Measurements from ENCODE around the gene MIS18BP1.
"Not testable (repeated sequence)": the region's sequence is repeated elsewhere in the genome, so short reads cannot be mapped to it uniquely, and the experiment has no call there.

MIS18BP1 gene

DNA sequence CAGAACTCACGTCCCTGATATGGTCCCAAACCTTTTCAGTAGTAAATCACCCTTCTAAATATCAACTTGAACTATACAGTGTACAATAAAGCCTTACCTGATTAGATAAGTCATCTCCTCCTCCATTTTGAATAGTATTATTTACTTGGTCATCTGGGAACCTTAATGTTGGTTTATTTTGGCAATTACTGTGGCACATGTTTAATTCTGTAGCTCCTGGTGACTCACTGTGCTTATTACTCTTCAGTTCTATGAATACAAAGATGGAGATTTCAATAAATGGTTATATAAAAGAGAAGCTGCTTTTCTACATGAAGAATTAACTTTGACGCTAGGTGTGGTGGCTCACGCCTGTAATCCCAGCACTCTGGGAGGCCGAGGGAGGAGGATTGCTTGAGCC is 25.4 kb downstream of the MIS18BP1 start:
- H3K27ac ChIP-seq: no peak overlapping the region
- DNase-seq: no peak
- H3K36me3 ChIP-seq: peaks cover 45% of the 10 kb centered on the region
- TF ChIP-seq CTCF (IDR thresholded peaks at IDR 0.05; ENCODE audit: low read depth, low read length): no peak
- H3K9me3 ChIP-seq (ENCODE audit: severe bottlenecking): no peaks in the 10 kb centered on the region
- H3K27me3 ChIP-seq (ENCODE audit: insufficient read depth, low read depth, severe bottlenecking): no peaks in the 10 kb centered on the region
- H3K4me3 ChIP-seq (ENCODE audit: low read depth, low read length): no peak overlapping the region

DNA sequence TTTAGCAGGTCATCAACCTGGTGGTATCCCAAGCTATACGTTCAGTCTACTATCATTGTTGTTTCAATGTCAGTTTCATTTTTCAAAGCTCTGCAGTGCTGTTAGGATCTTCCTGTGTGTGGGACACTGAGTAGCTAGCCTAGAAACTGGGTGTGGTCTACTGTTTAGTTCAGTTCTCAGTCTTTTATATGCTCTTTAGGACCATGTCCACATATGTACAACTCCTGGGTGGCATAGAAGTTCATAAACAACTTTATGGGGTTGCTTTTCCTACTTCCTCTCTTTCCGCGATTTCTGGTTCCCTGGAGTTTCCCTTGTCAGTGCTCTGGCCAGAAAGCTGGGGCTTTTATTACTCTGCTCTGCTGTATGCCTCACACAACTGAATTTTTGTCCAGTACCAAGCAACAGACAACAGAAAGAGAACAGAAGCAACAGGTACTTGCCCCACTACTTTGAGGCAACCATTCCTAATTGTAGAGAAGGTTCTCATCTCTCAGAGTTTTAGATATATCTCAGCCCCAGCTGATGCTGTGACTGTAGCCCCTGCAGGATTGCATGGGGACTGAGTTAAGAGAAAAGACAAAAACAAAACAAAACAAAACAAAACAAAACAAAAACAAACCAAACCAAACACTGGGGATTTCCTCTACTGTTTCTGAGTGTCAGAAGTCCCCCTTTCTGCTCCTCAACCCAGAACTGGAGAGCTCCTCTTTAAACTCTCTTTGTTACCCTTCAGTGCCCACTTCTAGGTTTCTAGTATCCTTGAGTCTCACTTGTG is 30.3 kb downstream of the MIS18BP1 start:
- no peak for TF ChIP-seq CTCF (IDR thresholded peaks at IDR 0.05; ENCODE audit: low read depth, low read length)
- no peaks in the 10 kb centered on the region for H3K27me3 ChIP-seq (ENCODE audit: insufficient read depth, low read depth, severe bottlenecking)
- peaks cover 19% of the 10 kb centered on the region for H3K36me3 ChIP-seq
- H3K4me3 ChIP-seq (ENCODE audit: low read depth, low read length): no peak overlapping the region
- no peak overlapping the region for H3K27ac ChIP-seq
- no peaks in the 10 kb centered on the region for H3K9me3 ChIP-seq (ENCODE audit: severe bottlenecking)
- no peak for DNase-seq

DNA sequence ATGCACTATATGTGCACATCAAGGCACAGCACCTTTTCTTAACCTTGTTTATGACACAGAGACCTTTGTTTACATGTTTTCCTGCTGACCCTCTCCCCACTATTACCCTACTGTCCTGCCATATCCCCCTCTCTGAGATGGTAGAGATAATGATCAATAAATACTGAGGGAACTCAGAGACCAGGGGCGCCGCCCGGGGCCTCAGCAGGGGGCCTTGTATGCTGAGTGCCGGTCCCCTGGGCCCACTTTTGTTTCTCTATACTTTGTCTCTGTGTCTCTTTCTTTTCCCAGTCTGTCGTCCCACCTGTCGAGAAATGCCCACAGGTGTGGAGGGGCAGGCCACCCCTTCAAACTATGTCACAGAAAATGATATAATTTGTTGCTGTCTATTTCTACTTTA is 38.7 kb downstream of the MIS18BP1 start:
- not testable (repeated sequence) for H3K27ac ChIP-seq; H3K27me3 ChIP-seq (ENCODE audit: insufficient read depth, low read depth, severe bottlenecking); DNase-seq; H3K4me3 ChIP-seq (ENCODE audit: low read depth, low read length); H3K9me3 ChIP-seq (ENCODE audit: severe bottlenecking)
- H3K36me3 ChIP-seq: peaks cover 27% of the 10 kb centered on the region

DNA sequence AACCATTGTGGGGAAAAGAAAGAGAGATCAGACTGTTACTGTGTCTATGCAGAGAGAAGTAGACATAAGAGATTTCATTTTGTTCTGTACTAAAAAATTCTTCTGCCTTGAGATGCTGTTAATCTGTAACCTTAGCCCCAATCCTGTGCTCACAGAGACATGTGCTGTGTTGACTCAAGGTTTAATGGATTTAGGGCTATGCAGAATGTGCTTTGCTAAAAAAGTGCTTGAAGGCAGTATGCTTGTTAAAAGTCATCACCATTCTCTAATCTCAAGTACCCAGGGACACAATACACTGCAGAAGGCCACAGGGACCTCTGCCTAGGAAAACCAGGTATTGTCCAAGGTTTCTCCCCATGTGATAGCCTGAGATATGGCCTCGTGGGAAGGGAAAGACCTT is 39.3 kb downstream of the MIS18BP1 start:
- DNase-seq; H3K9me3 ChIP-seq (ENCODE audit: severe bottlenecking); H3K27me3 ChIP-seq (ENCODE audit: insufficient read depth, low read depth, severe bottlenecking); H3K27ac ChIP-seq; H3K4me3 ChIP-seq (ENCODE audit: low read depth, low read length): not testable (repeated sequence)
- H3K36me3 ChIP-seq: peaks cover 27% of the 10 kb centered on the region

DNA sequence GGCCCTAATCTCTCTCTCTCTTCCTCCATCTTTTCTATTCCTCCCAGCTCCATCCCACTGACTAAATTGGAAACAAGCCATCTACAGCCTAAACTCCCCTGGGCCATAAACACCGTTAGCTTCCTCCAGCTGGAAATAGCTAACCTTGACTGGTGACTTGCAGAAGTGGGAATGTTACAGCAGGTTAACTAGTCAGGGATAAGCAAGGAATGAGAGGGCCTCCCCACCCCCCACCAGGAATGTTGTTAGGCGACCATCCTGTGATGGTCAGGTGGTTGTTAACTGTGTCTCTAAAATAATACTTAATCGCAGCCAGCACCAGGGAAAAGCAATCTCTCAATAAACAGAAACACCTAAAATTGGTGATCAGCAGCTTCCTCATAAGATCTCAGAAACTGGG is 40.8 kb downstream of the MIS18BP1 start:
- DNase-seq: no peak
- no peak overlapping the region for H3K27ac ChIP-seq
- no peaks in the 10 kb centered on the region for H3K27me3 ChIP-seq (ENCODE audit: insufficient read depth, low read depth, severe bottlenecking)
- H3K4me3 ChIP-seq (ENCODE audit: low read depth, low read length): no peak overlapping the region
- peaks cover 30% of the 10 kb centered on the region for H3K36me3 ChIP-seq
- no peak for TF ChIP-seq CTCF (IDR thresholded peaks at IDR 0.05; ENCODE audit: low read depth, low read length)
- H3K9me3 ChIP-seq (ENCODE audit: severe bottlenecking): no peaks in the 10 kb centered on the region

DNA sequence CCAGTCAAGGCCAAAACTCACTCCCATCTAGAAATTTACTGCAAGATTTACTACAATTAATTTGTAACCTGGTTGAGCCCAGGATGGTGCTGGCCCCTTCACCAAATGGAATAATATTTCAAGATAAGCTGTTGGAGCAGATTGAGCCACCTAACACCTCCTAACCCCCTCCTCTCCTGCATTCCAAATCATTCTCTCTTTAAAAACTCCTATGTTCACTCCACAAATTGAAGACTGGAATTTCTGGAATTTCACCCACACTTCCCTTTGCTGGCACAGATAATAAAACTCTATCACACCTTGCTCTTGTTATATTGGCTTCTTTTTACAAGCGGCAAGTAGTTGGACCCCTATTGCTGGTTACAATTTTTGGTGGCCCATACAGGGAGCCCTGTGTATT is 41.7 kb downstream of the MIS18BP1 start:
- Histone ChIP-seq H3K27ac (no peak overlapping the region), H3K27me3 (ENCODE audit: insufficient read depth, low read depth, severe bottlenecking) (no peaks in the 10 kb centered on the region), H3K9me3 (ENCODE audit: severe bottlenecking) (no peaks in the 10 kb centered on the region), H3K4me3 (ENCODE audit: low read depth, low read length) (no peak overlapping the region), H3K36me3 (peaks cover 31% of the 10 kb centered on the region)
- no peak for TF ChIP-seq CTCF (IDR thresholded peaks at IDR 0.05; ENCODE audit: low read depth, low read length)
- DNase-seq: no peak

- H3K36me3 ChIP-seq: peaks cover 31% of the 10 kb centered on the region
- no peak for DNase-seq
- H3K27me3 ChIP-seq (ENCODE audit: insufficient read depth, low read depth, severe bottlenecking): no peaks in the 10 kb centered on the region
- no peak for TF ChIP-seq CTCF (IDR thresholded peaks at IDR 0.05; ENCODE audit: low read depth, low read length)
- no peaks in the 10 kb centered on the region for H3K9me3 ChIP-seq (ENCODE audit: severe bottlenecking)
- no peak overlapping the region for H3K4me3 ChIP-seq (ENCODE audit: low read depth, low read length)
- H3K27ac ChIP-seq: no peak overlapping the region
These were observed 42.8 kb downstream of the MIS18BP1 start for GRCh38 chr14:45210159-45210558.

Data from WERI-Rb-1 (cell line).